ENCODE data around the gene ASIC1. TPM values are rescaled to one million over a fixed set of nuclear protein-coding genes. Genes with fewer than 3 reads are reported as not detected.

The ASIC1 gene
- total and polyA plus RNA-seq, 7 experiments from 2014 or later, result 0.14 to 10.1 (median 1.7) TPM

DNA sequence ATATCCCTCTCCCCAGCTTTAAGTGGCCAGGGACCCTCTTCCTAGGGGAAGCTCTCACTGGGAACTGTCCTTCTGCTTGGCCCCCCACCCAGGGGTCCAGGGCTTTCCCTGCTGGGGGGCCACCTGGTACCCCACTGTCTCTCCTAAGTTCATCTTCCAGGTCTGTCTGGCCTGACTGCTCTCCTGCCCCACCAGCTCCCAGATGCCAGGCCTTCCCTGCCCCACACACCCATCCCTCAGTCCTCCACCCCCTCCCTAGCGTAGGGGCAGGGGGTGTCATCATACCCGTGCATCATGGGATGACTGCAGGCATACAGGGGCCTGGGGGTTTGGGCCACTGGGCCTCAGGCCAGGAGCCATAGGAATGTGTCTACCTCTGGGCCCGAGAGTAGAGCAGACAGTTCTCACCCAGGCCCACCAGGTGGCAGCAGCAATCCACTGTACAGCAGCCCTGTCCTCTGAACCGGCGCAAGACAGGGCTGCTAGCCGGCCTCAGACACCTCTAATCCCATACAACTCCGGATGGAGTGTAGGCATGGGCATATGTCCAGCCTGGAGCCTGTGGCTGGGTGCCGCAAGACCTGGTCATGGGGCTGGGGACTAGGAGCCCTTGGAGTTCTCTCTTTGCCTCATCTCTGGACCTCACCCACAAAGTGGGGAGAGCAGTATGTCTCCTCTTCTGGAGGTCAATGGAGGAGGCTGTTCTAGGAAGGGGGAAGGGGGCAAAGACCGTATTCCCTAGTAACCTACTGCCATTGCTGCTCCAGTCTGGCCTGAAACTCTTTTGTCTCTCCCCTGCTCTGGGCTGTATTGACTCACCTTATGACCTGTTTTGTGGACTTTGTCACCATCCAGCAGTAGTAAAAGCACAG lies 17.8 kb downstream of the ASIC1 start:
- Histone ChIP-seq H3K27ac (ENCODE audit: low read depth, low read length) (no peak overlapping the region), H3K4me1 (ENCODE audit: control insufficient read depth in 2 of 2, insufficient read depth in 2 of 2, low read length in 2 of 2) (peaks cover 0 to 4% of the 10 kb centered on the region in 2 donors), H3K36me3 (ENCODE audit: control insufficient read depth in 2 of 3, insufficient read depth in 3 of 3, low read length in 3 of 3) (no peaks in the 10 kb centered on the region), H3K9me3 (ENCODE audit: control insufficient read depth in 2 of 3, low read length in 3 of 3) (no peaks in the 10 kb centered on the region), H3K27me3 (ENCODE audit: control insufficient read depth in 2 of 2, insufficient read depth in 2 of 2, low read length in 2 of 2) (no peaks in the 10 kb centered on the region), H3K4me3 (ENCODE audit: low read length) (no peak overlapping the region)
- Mint-ChIP-seq H3K27ac (peak overlapping the region in 4 of 9 donors; percentile 36 to 59 (median 43)), H3K4me3 (no peak overlapping the region), H3K9me3 (peaks cover 0 to 1% (median 0%) of the 10 kb centered on the region in 11 donors), H3K4me1 (peaks cover 0 to 12% (median 7%) of the 10 kb centered on the region in 7 donors), H3K27me3 (no peaks in the 10 kb centered on the region), H3K36me3 (no peaks in the 10 kb centered on the region)
- ChIA-PET POLR2A (interaction anchor here (0.6 to 0.9 kb wide), 3 partner anchors 10 to 649 kb away, joined by 3 to 5 read pairs (median 3); partner anchors contain the start of gene CERS5), CTCF (interaction anchor here (0.5 to 2.4 kb wide), 12 partner anchors 8 to 1371 kb away, joined by 3 to 16 read pairs (median 3); no protein-coding TSS in a partner anchor)
- ATAC-seq (peak; percentile 95), DNase-seq (peak; percentile 48 to 81 (median 69))
- intact Hi-C loops (cut with micrococcal nuclease), result loop anchor here (1.0 to 2.0 kb wide), 5 partner anchors 10 to 240 kb away; partner anchors contain the start of gene SMARCD1 (in 2 of the 2)

DNA sequence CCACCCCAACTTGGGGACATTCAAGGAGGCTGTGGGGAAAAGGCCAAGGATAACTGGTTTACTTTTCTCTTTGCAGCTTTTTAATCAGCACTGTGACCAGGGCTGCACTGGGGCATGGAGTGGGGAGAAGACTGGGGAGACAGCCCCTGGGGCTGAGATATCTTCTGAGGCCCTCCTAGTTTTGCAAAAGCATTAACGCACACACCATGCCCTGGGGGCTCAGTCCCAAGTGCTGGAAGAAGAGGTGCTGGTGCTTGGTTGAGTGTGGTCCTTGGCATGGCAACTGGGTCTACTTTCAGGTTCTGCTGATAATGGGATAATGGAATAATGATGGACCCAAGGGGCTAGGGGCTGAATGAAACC lies 18.4 kb downstream of the ASIC1 start:
- DNase-seq, result no peak
- H3K4me3 Mint-ChIP-seq, result no peak overlapping the region
- intact Hi-C loops (cut with micrococcal nuclease), result loop anchor here (1.0 to 2.0 kb wide), 5 partner anchors 10 to 239 kb away; partner anchors contain the start of gene SMARCD1 (in 2 of the 2)

DNA sequence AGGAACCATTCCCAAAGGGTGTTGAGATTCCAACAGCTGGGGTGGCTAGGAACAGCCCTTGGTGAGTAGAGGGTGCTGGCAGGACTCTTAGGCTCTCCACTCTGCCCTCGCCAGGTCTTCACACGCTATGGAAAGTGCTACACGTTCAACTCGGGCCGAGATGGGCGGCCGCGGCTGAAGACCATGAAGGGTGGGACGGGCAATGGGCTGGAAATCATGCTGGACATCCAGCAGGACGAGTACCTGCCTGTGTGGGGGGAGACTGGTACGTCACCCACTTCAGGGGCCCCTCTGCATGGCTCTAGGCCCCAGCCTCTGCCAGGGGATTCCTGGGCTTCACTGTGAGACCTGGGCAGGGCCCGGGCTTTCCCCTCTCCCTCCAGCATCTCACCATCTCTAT lies 19.7 kb downstream of the ASIC1 start:
- ChIA-PET CTCF (interaction anchor here (0.6 to 1.3 kb wide), 4 partner anchors 35 to 110 kb away, joined by 3 to 7 read pairs (median 4); partner anchors contain the start of gene COX14), POLR2A (no interaction called here)
- DNase-seq (no peak), ATAC-seq (no peak)
- no peak overlapping the region for H3K4me3 Mint-ChIP-seq
- no peak overlapping the region for H3K27ac Mint-ChIP-seq
- H3K27ac ChIP-seq (ENCODE audit: low read depth, low read length), result no peak overlapping the region
- peaks cover 0 to 4% of the 10 kb centered on the region in 2 donors for H3K4me1 ChIP-seq (ENCODE audit: control insufficient read depth in 2 of 2, insufficient read depth in 2 of 2, low read length in 2 of 2)
- no peaks in the 10 kb centered on the region for H3K36me3 ChIP-seq (ENCODE audit: control insufficient read depth in 2 of 3, insufficient read depth in 3 of 3, low read length in 3 of 3)
- H3K9me3 ChIP-seq (ENCODE audit: control insufficient read depth in 2 of 3, low read length in 3 of 3), result no peaks in the 10 kb centered on the region
- H3K27me3 Mint-ChIP-seq, result no peaks in the 10 kb centered on the region
- H3K36me3 Mint-ChIP-seq, result no peaks in the 10 kb centered on the region
- intact Hi-C loops (cut with micrococcal nuclease), result no loop called here
- H3K4me3 ChIP-seq (ENCODE audit: low read length), result no peak overlapping the region
- H3K27me3 ChIP-seq (ENCODE audit: control insufficient read depth in 2 of 2, insufficient read depth in 2 of 2, low read length in 2 of 2), result no peaks in the 10 kb centered on the region
- peaks cover 0 to 1% (median 0%) of the 10 kb centered on the region in 11 donors for H3K9me3 Mint-ChIP-seq
- H3K4me1 Mint-ChIP-seq, result peaks cover 0 to 4% (median 0%) of the 10 kb centered on the region in 7 donors

More for the DNA sequence above, 18.4 kb downstream of the ASIC1 start:
- Mint-ChIP-seq H3K27ac (no peak overlapping the region), H3K36me3 (no peaks in the 10 kb centered on the region), H3K4me1 (peaks cover 0 to 6% (median under 1%) of the 10 kb centered on the region in 7 donors), H3K27me3 (no peaks in the 10 kb centered on the region), H3K9me3 (peaks cover 0 to 1% (median 0%) of the 10 kb centered on the region in 11 donors)
- Histone ChIP-seq H3K4me1 (ENCODE audit: control insufficient read depth in 2 of 2, insufficient read depth in 2 of 2, low read length in 2 of 2) (peaks cover 0 to 4% of the 10 kb centered on the region in 2 donors), H3K27ac (ENCODE audit: low read depth, low read length) (no peak overlapping the region), H3K9me3 (ENCODE audit: control insufficient read depth in 2 of 3, low read length in 3 of 3) (no peaks in the 10 kb centered on the region), H3K27me3 (ENCODE audit: control insufficient read depth in 2 of 2, insufficient read depth in 2 of 2, low read length in 2 of 2) (no peaks in the 10 kb centered on the region), H3K4me3 (ENCODE audit: low read length) (no peak overlapping the region), H3K36me3 (ENCODE audit: control insufficient read depth in 2 of 3, insufficient read depth in 3 of 3, low read length in 3 of 3) (no peaks in the 10 kb centered on the region)
- ChIA-PET POLR2A (interaction anchor here (0.6 kb wide), 1 partner anchor 9 kb away, joined by 3 read pairs; no protein-coding TSS in a partner anchor), CTCF (interaction anchor here (0.7 to 2.4 kb wide), 7 partner anchors 7 to 147 kb away, joined by 3 to 16 read pairs (median 6); partner anchors contain the start of gene COX14)
- no peak for ATAC-seq

DNA sequence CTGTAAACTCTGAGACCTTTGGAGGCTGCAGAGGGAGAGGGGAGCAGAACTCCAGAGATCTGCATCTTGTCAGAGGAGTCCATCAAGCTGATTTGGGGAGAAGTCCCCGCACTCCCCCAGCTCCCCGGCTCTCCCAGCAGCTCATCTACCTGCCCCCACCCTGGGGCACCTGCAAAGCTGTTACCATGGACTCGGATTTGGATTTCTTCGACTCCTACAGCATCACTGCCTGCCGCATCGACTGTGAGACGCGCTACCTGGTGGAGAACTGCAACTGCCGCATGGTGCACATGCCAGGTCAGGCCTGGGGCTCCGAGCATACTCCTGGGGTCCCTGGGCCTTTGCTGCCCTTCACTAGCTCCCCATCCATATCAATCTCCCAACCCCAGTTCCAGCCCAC lies 20.9 kb downstream of the ASIC1 start:
- no peak for DNase-seq
- ChIA-PET POLR2A (no interaction called here), CTCF (interaction anchor here (0.7 to 1.1 kb wide), 4 partner anchors 9 to 98 kb away, joined by 3 to 6 read pairs (median 4); no protein-coding TSS in a partner anchor)
- H3K9me3 ChIP-seq (ENCODE audit: control insufficient read depth in 2 of 3, low read length in 3 of 3), result no peaks in the 10 kb centered on the region
- H3K27ac Mint-ChIP-seq, result no peak overlapping the region
- H3K36me3 Mint-ChIP-seq, result no peaks in the 10 kb centered on the region
- no peak overlapping the region for H3K4me3 Mint-ChIP-seq
- no peak overlapping the region for H3K27ac ChIP-seq (ENCODE audit: low read depth, low read length)
- no peaks in the 10 kb centered on the region for H3K36me3 ChIP-seq (ENCODE audit: control insufficient read depth in 2 of 3, insufficient read depth in 3 of 3, low read length in 3 of 3)
- intact Hi-C loops (cut with micrococcal nuclease), result no loop called here
- H3K27me3 ChIP-seq (ENCODE audit: control insufficient read depth in 2 of 2, insufficient read depth in 2 of 2, low read length in 2 of 2), result no peaks in the 10 kb centered on the region
- no peak overlapping the region for H3K4me3 ChIP-seq (ENCODE audit: low read length)
- H3K9me3 Mint-ChIP-seq, result peaks cover 0 to 1% (median 0%) of the 10 kb centered on the region in 11 donors
- peaks cover 0 to 4% of the 10 kb centered on the region in 2 donors for H3K4me1 ChIP-seq (ENCODE audit: control insufficient read depth in 2 of 2, insufficient read depth in 2 of 2, low read length in 2 of 2)
- no peak for ATAC-seq
- H3K4me1 Mint-ChIP-seq, result peaks cover 0 to 4% (median 1%) of the 10 kb centered on the region in 7 donors
- no peaks in the 10 kb centered on the region for H3K27me3 Mint-ChIP-seq

DNA sequence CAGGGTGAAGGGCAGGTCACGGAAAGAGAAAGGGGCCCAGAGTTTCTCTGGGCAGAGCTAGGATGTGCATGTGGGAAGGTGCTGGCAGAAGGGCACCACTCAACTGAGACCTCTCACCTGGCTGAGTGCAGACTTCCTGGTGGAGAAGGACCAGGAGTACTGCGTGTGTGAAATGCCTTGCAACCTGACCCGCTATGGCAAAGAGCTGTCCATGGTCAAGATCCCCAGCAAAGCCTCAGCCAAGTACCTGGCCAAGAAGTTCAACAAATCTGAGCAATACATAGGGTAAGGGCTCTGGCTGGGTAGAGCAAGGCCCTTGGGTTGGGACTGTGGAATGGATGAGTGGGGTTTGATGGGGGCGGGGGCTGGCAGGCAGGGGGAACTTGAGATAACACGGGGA lies 22.4 kb downstream of the ASIC1 start:
- no peak overlapping the region for H3K27ac ChIP-seq (ENCODE audit: low read depth, low read length)
- ChIA-PET POLR2A (interaction anchor here (2.2 kb wide), 1 partner anchor 33 kb away, joined by 6 read pairs; the partner anchor contains the start of gene COX14), CTCF (no interaction called here)
- no peaks in the 10 kb centered on the region for H3K9me3 ChIP-seq (ENCODE audit: control insufficient read depth in 2 of 3, low read length in 3 of 3)
- H3K4me1 ChIP-seq (ENCODE audit: control insufficient read depth in 2 of 2, insufficient read depth in 2 of 2, low read length in 2 of 2), result peaks cover 0 to 4% of the 10 kb centered on the region in 2 donors
- H3K36me3 Mint-ChIP-seq, result no peaks in the 10 kb centered on the region
- H3K36me3 ChIP-seq (ENCODE audit: control insufficient read depth in 2 of 3, insufficient read depth in 3 of 3, low read length in 3 of 3), result peaks cover 0 to 2% (median 0%) of the 10 kb centered on the region in 3 experiments
- H3K4me3 Mint-ChIP-seq, result no peak overlapping the region
- peak overlapping the region in 1 of 9 donors; percentile 62 for H3K27ac Mint-ChIP-seq
- intact Hi-C loops (cut with micrococcal nuclease), result loop anchor here in 1 of 2 donors (10.0 kb wide), 2 partner anchors 455 to 1975 kb away; partner anchors contain the start of genes NR4A1 and PRPF40B
- ATAC-seq (no peak), DNase-seq (no peak)
- H3K27me3 Mint-ChIP-seq, result no peaks in the 10 kb centered on the region
- no peak overlapping the region for H3K4me3 ChIP-seq (ENCODE audit: low read length)
- no peaks in the 10 kb centered on the region for H3K27me3 ChIP-seq (ENCODE audit: control insufficient read depth in 2 of 2, insufficient read depth in 2 of 2, low read length in 2 of 2)
- peaks cover 6 to 13% (median 8%) of the 10 kb centered on the region in 7 donors for H3K4me1 Mint-ChIP-seq
- H3K9me3 Mint-ChIP-seq, result peaks cover 0 to 1% (median 0%) of the 10 kb centered on the region in 11 donors

DNA sequence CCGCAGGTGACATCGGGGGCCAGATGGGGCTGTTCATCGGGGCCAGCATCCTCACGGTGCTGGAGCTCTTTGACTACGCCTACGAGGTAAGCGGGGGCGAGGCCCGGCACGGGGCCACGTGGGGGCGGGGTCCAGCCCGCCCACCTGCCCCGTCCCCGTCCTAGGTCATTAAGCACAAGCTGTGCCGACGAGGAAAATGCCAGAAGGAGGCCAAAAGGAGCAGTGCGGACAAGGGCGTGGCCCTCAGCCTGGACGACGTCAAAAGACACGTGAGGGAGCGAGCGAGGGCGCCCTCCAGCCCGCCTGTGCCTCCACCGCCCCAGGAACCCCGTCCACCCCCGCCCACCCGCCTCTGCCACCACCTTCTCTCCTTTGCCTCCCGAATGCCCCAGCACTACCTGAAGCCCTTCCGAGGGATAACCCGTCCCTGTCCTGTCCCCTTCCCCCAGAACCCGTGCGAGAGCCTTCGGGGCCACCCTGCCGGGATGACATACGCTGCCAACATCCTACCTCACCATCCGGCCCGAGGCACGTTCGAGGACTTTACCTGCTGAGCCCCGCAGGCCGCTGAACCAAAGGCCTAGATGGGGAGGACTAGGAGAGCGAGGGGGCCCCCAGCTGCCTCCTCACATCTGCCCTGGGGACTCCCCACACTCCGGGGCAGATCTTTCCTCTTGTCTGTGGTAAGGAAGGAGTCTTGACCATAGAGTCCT lies 23.9 kb downstream of the ASIC1 start:
- Mint-ChIP-seq H3K27ac (peak overlapping the region in 2 of 9 donors; percentile 59 to 80), H3K36me3 (no peaks in the 10 kb centered on the region), H3K9me3 (peaks cover 0 to 1% (median 0%) of the 10 kb centered on the region in 11 donors), H3K4me3 (peak overlapping the region in 1 of 10 donors; percentile 29), H3K27me3 (no peaks in the 10 kb centered on the region), H3K4me1 (peaks cover 6 to 19% (median 17%) of the 10 kb centered on the region in 7 donors)
- peaks cover 0 to 5% of the 10 kb centered on the region in 2 donors for H3K4me1 ChIP-seq (ENCODE audit: control insufficient read depth in 2 of 2, insufficient read depth in 2 of 2, low read length in 2 of 2)
- CTCF ChIA-PET, result no interaction called here
- no peaks in the 10 kb centered on the region for H3K9me3 ChIP-seq (ENCODE audit: control insufficient read depth in 2 of 3, low read length in 3 of 3)
- POLR2A ChIA-PET, result interaction anchor here (2.2 kb wide), 1 partner anchor 31 kb away, joined by 6 read pairs; the partner anchor contains the start of gene COX14
- no peaks in the 10 kb centered on the region for H3K27me3 ChIP-seq (ENCODE audit: control insufficient read depth in 2 of 2, insufficient read depth in 2 of 2, low read length in 2 of 2)
- intact Hi-C loops (cut with micrococcal nuclease), result loop anchor here in 1 of 2 donors (10.0 kb wide), 2 partner anchors 456 to 1974 kb away; partner anchors contain the start of genes NR4A1 and PRPF40B
- ATAC-seq, result no peak
- H3K36me3 ChIP-seq (ENCODE audit: control insufficient read depth in 2 of 3, insufficient read depth in 3 of 3, low read length in 3 of 3), result peaks cover 0 to 8% (median 0%) of the 10 kb centered on the region in 3 experiments
- no peak overlapping the region for H3K27ac ChIP-seq (ENCODE audit: low read depth, low read length)
- DNase-seq, result no peak
- H3K4me3 ChIP-seq (ENCODE audit: low read length), result no peak overlapping the region

Data from naive thymus-derived CD4-positive, alpha-beta T cell (primary cell).